ENCODE measurements around the gene NUP62. TPM values are rescaled to one million over a fixed set of nuclear protein-coding genes. Genes with fewer than 3 reads are reported as not detected.
A peak's percentile ranks its signal among the peaks of the same experiment; 100 is the strongest.

The NUP62 gene
- total RNA-seq, 1 experiment from 2014 or later: 127 TPM

GRCh38 chr19:49977076-49977475, 47.8 kb upstream of the NUP62 start:
- peaks cover 0 to 4% of the 10 kb centered on the region in 2 experiments; a peak in 2 of 4 replicates for H3K4me1 Mint-ChIP-seq

More at GRCh38 chr19:49977076-49977475, 47.8 kb upstream of the NUP62 start:
- Mint-ChIP-seq H3K36me3 (ENCODE audit: insufficient read depth in 1 of 3, low read depth in 3 of 3) (peaks cover 0 to 6% (median 3%) of the 10 kb centered on the region in 3 experiments; a peak in 2 of 7 replicates), H3K27me3 (ENCODE audit: low read depth) (peaks cover 6% of the 10 kb centered on the region), H3K9me3 (no peaks in the 10 kb centered on the region), H3K27ac (peak overlapping the region; percentile 23 to 61 (median 53); a peak in 2 of 7 replicates), H3K4me3 (no peak overlapping the region)
- H3K23me2 ChIP-seq (ENCODE audit: insufficient read length, low read depth, low read length, poor library complexity, severe bottlenecking): no peaks in the 10 kb centered on the region
- no peak overlapping the region for H3T11ph ChIP-seq (ENCODE audit: low read length)
- H3K23ac ChIP-seq (ENCODE audit: insufficient read length, low read depth, low read length): no peak overlapping the region
- H3K56ac ChIP-seq (ENCODE audit: insufficient read length, low read depth, low read length): no peak overlapping the region
- H3K9me3 ChIP-seq (ENCODE audit: control insufficient read depth, low read depth, low read length): no peaks in the 10 kb centered on the region
- no peak overlapping the region for H2AFZ ChIP-seq (ENCODE audit: low read length)
- no peak overlapping the region for H2BK12ac ChIP-seq (ENCODE audit: insufficient read length, low read depth, low read length)
- WGBS (ENCODE audit: extremely low coverage, insufficient read length, low lambda C conversion rate): no CpG with 5 or more reads among the region's 13 CpGs
- DNase-seq: no peak
- H3K4ac ChIP-seq (ENCODE audit: low read depth, low read length): no peak overlapping the region
- no peak overlapping the region for H2BK20ac ChIP-seq (ENCODE audit: low read depth, low read length, poor library complexity, severe bottlenecking)
- H2BK5ac ChIP-seq (ENCODE audit: insufficient read length, low read length): no peak overlapping the region
- no peak overlapping the region for H4K91ac ChIP-seq (ENCODE audit: insufficient read length, low read depth, low read length)
- H2BK120ac ChIP-seq (ENCODE audit: low read depth, low read length, poor library complexity, severe bottlenecking): no peak overlapping the region
- H3K4me1 ChIP-seq (ENCODE audit: insufficient read depth, low read length): no peaks in the 10 kb centered on the region
- H4K5ac ChIP-seq (ENCODE audit: insufficient read length, low read depth, low read length): no peak overlapping the region
- no peak overlapping the region for H2BK15ac ChIP-seq (ENCODE audit: low read depth, low read length)
- H3K79me2 ChIP-seq (ENCODE audit: insufficient read depth, low read length): no peaks in the 10 kb centered on the region
- no peak overlapping the region for H3K4me2 ChIP-seq (ENCODE audit: insufficient read depth, insufficient read length, low read length)
- no peaks in the 10 kb centered on the region for H3K79me1 ChIP-seq (ENCODE audit: insufficient read depth, low read depth, low read length, poor library complexity, severe bottlenecking)
- H3K18ac ChIP-seq (ENCODE audit: insufficient read length, low read depth, low read length): no peak overlapping the region
- no peaks in the 10 kb centered on the region for H3K27me3 ChIP-seq (ENCODE audit: insufficient read depth, low read length)
- H4K20me1 ChIP-seq (ENCODE audit: control insufficient read depth, insufficient read depth, insufficient read length): no peaks in the 10 kb centered on the region
- no peak for TF ChIP-seq CTCF (conservative IDR thresholded peaks at IDR 0.05)
- no peak overlapping the region for H2AK5ac ChIP-seq (ENCODE audit: insufficient read length, low read length)
- H3K9ac ChIP-seq (ENCODE audit: extremely low read depth, insufficient read length, low read length): no peak overlapping the region
- H3K27ac ChIP-seq (ENCODE audit: insufficient read length, low read depth, low read length): no peak overlapping the region
- H4K8ac ChIP-seq (replicated peaks; ENCODE audit: insufficient read length, low read depth, low read length): no peak overlapping the region
- no peak overlapping the region; the same call in 1 of the 2 replicates for H3K14ac ChIP-seq (ENCODE audit: insufficient read depth, low read length)
